Measurements from ENCODE around the gene ZCCHC14. TPM values are rescaled to one million over a fixed set of nuclear protein-coding genes. Genes with fewer than 3 reads are reported as not detected.

Gene ZCCHC14
- total RNA-seq, 4 donors from 2014 or later = 23.0 to 70.0 (median 27.6) TPM

GRCh38 chr16:87447323-87447722 is 45.5 kb downstream of the ZCCHC14 start:
- 91 to 95% methylated on average over 6 of the region's 6 CpGs for WGBS, 2 donors
- TF ChIP-seq, protein P1, sequence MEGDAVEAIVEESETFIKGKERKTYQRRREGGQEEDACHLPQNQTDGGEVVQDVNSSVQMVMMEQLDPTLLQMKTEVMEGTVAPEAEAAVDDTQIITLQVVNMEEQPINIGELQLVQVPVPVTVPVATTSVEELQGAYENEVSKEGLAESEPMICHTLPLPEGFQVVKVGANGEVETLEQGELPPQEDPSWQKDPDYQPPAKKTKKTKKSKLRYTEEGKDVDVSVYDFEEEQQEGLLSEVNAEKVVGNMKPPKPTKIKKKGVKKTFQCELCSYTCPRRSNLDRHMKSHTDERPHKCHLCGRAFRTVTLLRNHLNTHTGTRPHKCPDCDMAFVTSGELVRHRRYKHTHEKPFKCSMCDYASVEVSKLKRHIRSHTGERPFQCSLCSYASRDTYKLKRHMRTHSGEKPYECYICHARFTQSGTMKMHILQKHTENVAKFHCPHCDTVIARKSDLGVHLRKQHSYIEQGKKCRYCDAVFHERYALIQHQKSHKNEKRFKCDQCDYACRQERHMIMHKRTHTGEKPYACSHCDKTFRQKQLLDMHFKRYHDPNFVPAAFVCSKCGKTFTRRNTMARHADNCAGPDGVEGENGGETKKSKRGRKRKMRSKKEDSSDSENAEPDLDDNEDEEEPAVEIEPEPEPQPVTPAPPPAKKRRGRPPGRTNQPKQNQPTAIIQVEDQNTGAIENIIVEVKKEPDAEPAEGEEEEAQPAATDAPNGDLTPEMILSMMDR (IDR thresholded peaks at IDR 0.05) = no peak
- no peak for TF ChIP-seq POLR2A (IDR thresholded peaks at IDR 0.05)
- no peak for DNase-seq
- peaks cover 0 to 3% of the 10 kb centered on the region in 2 donors for H3K4me1 ChIP-seq
- H3K9me3 ChIP-seq = no peaks in the 10 kb centered on the region
- H3K27me3 ChIP-seq = no peaks in the 10 kb centered on the region
- peaks cover 9 to 11% of the 10 kb centered on the region in 2 donors for H3K36me3 ChIP-seq
- H3K27ac ChIP-seq = no peak overlapping the region
- no peak overlapping the region for H3K4me3 ChIP-seq (replicated peaks in 1 of 3)
- intact Hi-C loops (cut with DNase I) = no loop called here

- 93 to 98% methylated on average over 7 of the region's 7 CpGs for WGBS, 2 donors
- peaks cover 0 to 3% of the 10 kb centered on the region in 2 donors for H3K4me1 ChIP-seq
- H3K36me3 ChIP-seq = peaks cover 5% of the 10 kb centered on the region in 2 donors
- H3K27me3 ChIP-seq = no peaks in the 10 kb centered on the region
- H3K27ac ChIP-seq = no peak overlapping the region
- no peak for TF ChIP-seq POLR2A (IDR thresholded peaks at IDR 0.05)
- TF ChIP-seq, protein P1 (IDR thresholded peaks at IDR 0.05) = no peak
- no peak overlapping the region for H3K4me3 ChIP-seq (replicated peaks in 1 of 3)
- intact Hi-C loops (cut with DNase I) = no loop called here
- DNase-seq = no peak
- H3K9me3 ChIP-seq = no peaks in the 10 kb centered on the region
Observed at GRCh38 chr16:87446479-87446878, 46.3 kb downstream of the ZCCHC14 start.

- Histone ChIP-seq H3K9me3 (no peaks in the 10 kb centered on the region), H3K4me1 (no peaks in the 10 kb centered on the region), H3K27ac (no peak overlapping the region), H3K4me3 (replicated peaks in 1 of 3) (no peak overlapping the region), H3K36me3 (peaks cover 4 to 5% of the 10 kb centered on the region in 2 donors), H3K27me3 (no peaks in the 10 kb centered on the region)
- 95 to 97% methylated on average over 7 of the region's 7 CpGs for WGBS, 2 donors
- intact Hi-C loops (cut with DNase I) = no loop called here
- DNase-seq = no peak
- no peak for TF ChIP-seq POLR2A (IDR thresholded peaks at IDR 0.05)
- TF ChIP-seq, protein P1 (IDR thresholded peaks at IDR 0.05) = no peak
Observed at GRCh38 chr16:87445486-87445885, 47.3 kb downstream of the ZCCHC14 start.

GRCh38 chr16:87443964-87444363 is 48.9 kb downstream of the ZCCHC14 start:
- no peak overlapping the region for H3K27ac ChIP-seq
- H3K36me3 ChIP-seq = peaks cover 4 to 5% of the 10 kb centered on the region in 2 donors
- no peak for DNase-seq
- H3K27me3 ChIP-seq = no peaks in the 10 kb centered on the region
- 97 to 98% methylated on average over 3 of the region's 3 CpGs for WGBS, 2 donors
- intact Hi-C loops (cut with DNase I) = no loop called here
- H3K4me1 ChIP-seq = no peaks in the 10 kb centered on the region
- TF ChIP-seq POLR2A (IDR thresholded peaks at IDR 0.05) = no peak
- TF ChIP-seq, protein P1 (IDR thresholded peaks at IDR 0.05) = no peak
- no peaks in the 10 kb centered on the region for H3K9me3 ChIP-seq
- H3K4me3 ChIP-seq (replicated peaks in 1 of 3) = no peak overlapping the region

GRCh38 chr16:87443016-87443415 is 49.8 kb downstream of the ZCCHC14 start:
- DNase-seq = no peak
- no peaks in the 10 kb centered on the region for H3K9me3 ChIP-seq
- peaks cover 6% of the 10 kb centered on the region in 2 donors for H3K4me1 ChIP-seq
- TF ChIP-seq, protein P1 (IDR thresholded peaks at IDR 0.05) = no peak
- no peak for TF ChIP-seq POLR2A (IDR thresholded peaks at IDR 0.05)
- H3K27me3 ChIP-seq = no peaks in the 10 kb centered on the region
- 94 to 95% methylated on average over 8 of the region's 8 CpGs for WGBS, 2 donors
- intact Hi-C loops (cut with DNase I) = no loop called here
- no peak overlapping the region for H3K4me3 ChIP-seq (replicated peaks in 1 of 3)
- peaks cover 4 to 5% of the 10 kb centered on the region in 2 donors for H3K36me3 ChIP-seq
- H3K27ac ChIP-seq = no peak overlapping the region
